ENCODE results near the gene ADGRG3.

The ADGRG3 gene

GRCh38 chr16:57694725-57695679 lies 26.9 kb downstream of the ADGRG3 start, which contains the start of gene DRC7:
Gene DRC7 (plus strand): TSS chr16:57694806. CDS start chr16:57697950, 3,144 bp downstream.
- DNase-seq (ENCODE audit: low read depth in 2 of 3, low spot score in 1 of 3): peak in 1 of 3 donors; percentile 13

- no peak for DNase-seq (ENCODE audit: low read depth in 2 of 3, low spot score in 1 of 3)
These were observed 27.6 kb downstream of the ADGRG3 start for GRCh38 chr16:57695680-57696069.

- DNase-seq (ENCODE audit: low read depth in 2 of 3, low spot score in 1 of 3): no peak
These were observed 28.1 kb downstream of the ADGRG3 start for GRCh38 chr16:57696240-57696639.

GRCh38 chr16:57697896-57698537 lies 29.9 kb downstream of the ADGRG3 start:
- DNase-seq (ENCODE audit: low read depth in 2 of 3, low spot score in 1 of 3): no peak

GRCh38 chr16:57698812-57699405 lies 30.8 kb downstream of the ADGRG3 start:
- DNase-seq (ENCODE audit: low read depth in 2 of 3, low spot score in 1 of 3): no peak

GRCh38 chr16:57699481-57699880 lies 31.4 kb downstream of the ADGRG3 start:
- no peak for DNase-seq (ENCODE audit: low read depth in 2 of 3, low spot score in 1 of 3)

- DNase-seq (ENCODE audit: low read depth in 2 of 3, low spot score in 1 of 3): no peak
These were observed 31.8 kb downstream of the ADGRG3 start for GRCh38 chr16:57699899-57700298.

GRCh38 chr16:57700781-57701551 lies 32.9 kb downstream of the ADGRG3 start:
- DNase-seq (ENCODE audit: low read depth in 2 of 3, low spot score in 1 of 3): no peak

GRCh38 chr16:57701759-57702371 lies 33.8 kb downstream of the ADGRG3 start:
- DNase-seq (ENCODE audit: low read depth in 2 of 3, low spot score in 1 of 3): no peak

- DNase-seq (ENCODE audit: low read depth in 2 of 3, low spot score in 1 of 3): no peak
These were observed 35.4 kb downstream of the ADGRG3 start for GRCh38 chr16:57703416-57704010.

- no peak for DNase-seq (ENCODE audit: low read depth in 2 of 3, low spot score in 1 of 3)
These were observed 36.2 kb downstream of the ADGRG3 start for GRCh38 chr16:57704011-57704904.

- no peak for DNase-seq (ENCODE audit: low read depth in 2 of 3, low spot score in 1 of 3)
These were observed 37.1 kb downstream of the ADGRG3 start for GRCh38 chr16:57704905-57705852.

- DNase-seq (ENCODE audit: low read depth in 2 of 3, low spot score in 1 of 3): no peak
These were observed 38.6 kb downstream of the ADGRG3 start for GRCh38 chr16:57706717-57707116.

GRCh38 chr16:57707331-57707730 lies 39.2 kb downstream of the ADGRG3 start:
- no peak for DNase-seq (ENCODE audit: low read depth in 2 of 3, low spot score in 1 of 3)

- DNase-seq (ENCODE audit: low read depth in 2 of 3, low spot score in 1 of 3): no peak
These were observed 40.1 kb downstream of the ADGRG3 start for GRCh38 chr16:57708168-57708567.

GRCh38 chr16:57709663-57710062 lies 41.6 kb downstream of the ADGRG3 start:
- DNase-seq (ENCODE audit: low read depth in 2 of 3, low spot score in 1 of 3): no peak

GRCh38 chr16:57711346-57711745 lies 43.2 kb downstream of the ADGRG3 start:
- no peak for DNase-seq (ENCODE audit: low read depth in 2 of 3, low spot score in 1 of 3)

GRCh38 chr16:57711993-57712392 lies 43.9 kb downstream of the ADGRG3 start:
- DNase-seq (ENCODE audit: low read depth in 2 of 3, low spot score in 1 of 3): no peak
